ENCODE results near the gene HK3. TPM values are rescaled to one million over a fixed set of nuclear protein-coding genes. Genes with fewer than 3 reads are reported as not detected.

The HK3 gene
- total RNA-seq, 1 donor from 2014 or later = not detected

- H3K4me3 Mint-ChIP-seq (ENCODE audit: unreplicated experiment) = no peak overlapping the region
- DNase-seq (ENCODE audit: low spot score) = no peak
- peaks cover 28% of the 10 kb centered on the region for H3K27me3 Mint-ChIP-seq (ENCODE audit: low read depth)
- H3K4me1 Mint-ChIP-seq (ENCODE audit: low read depth) = no peaks in the 10 kb centered on the region
- H3K9me3 Mint-ChIP-seq (ENCODE audit: low read depth) = no peaks in the 10 kb centered on the region
- H3K36me3 Mint-ChIP-seq (ENCODE audit: low read depth) = no peaks in the 10 kb centered on the region
- no peak for TF ChIP-seq CTCF (IDR thresholded peaks at IDR 0.05)
- no peak overlapping the region for H3K27ac Mint-ChIP-seq (ENCODE audit: unreplicated experiment)
Measured at GRCh38 chr5:176857894-176858273, 41.3 kb downstream of the HK3 start.

- DNase-seq (ENCODE audit: low spot score) = no peak
- Mint-ChIP-seq H3K4me3 (ENCODE audit: unreplicated experiment) (no peak overlapping the region), H3K9me3 (ENCODE audit: low read depth) (no peaks in the 10 kb centered on the region), H3K4me1 (ENCODE audit: low read depth) (no peaks in the 10 kb centered on the region), H3K36me3 (ENCODE audit: low read depth) (no peaks in the 10 kb centered on the region), H3K27ac (ENCODE audit: unreplicated experiment) (no peak overlapping the region), H3K27me3 (ENCODE audit: low read depth) (peaks cover 28% of the 10 kb centered on the region)
- TF ChIP-seq CTCF (IDR thresholded peaks at IDR 0.05) = no peak
Measured at GRCh38 chr5:176857216-176857893, 41.8 kb downstream of the HK3 start.

- Mint-ChIP-seq H3K4me1 (ENCODE audit: low read depth) (no peaks in the 10 kb centered on the region), H3K9me3 (ENCODE audit: low read depth) (no peaks in the 10 kb centered on the region), H3K27me3 (ENCODE audit: low read depth) (peaks cover 28% of the 10 kb centered on the region), H3K27ac (ENCODE audit: unreplicated experiment) (no peak overlapping the region), H3K36me3 (ENCODE audit: low read depth) (no peaks in the 10 kb centered on the region), H3K4me3 (ENCODE audit: unreplicated experiment) (no peak overlapping the region)
- no peak for DNase-seq (ENCODE audit: low spot score)
- TF ChIP-seq CTCF (IDR thresholded peaks at IDR 0.05) = no peak
Measured at GRCh38 chr5:176856746-176857145, 42.4 kb downstream of the HK3 start.

- no peaks in the 10 kb centered on the region for H3K9me3 Mint-ChIP-seq (ENCODE audit: low read depth)
- no peaks in the 10 kb centered on the region for H3K4me1 Mint-ChIP-seq (ENCODE audit: low read depth)
- no peak overlapping the region for H3K4me3 Mint-ChIP-seq (ENCODE audit: unreplicated experiment)
- TF ChIP-seq CTCF (IDR thresholded peaks at IDR 0.05) = no peak
- H3K36me3 Mint-ChIP-seq (ENCODE audit: low read depth) = no peaks in the 10 kb centered on the region
- peaks cover 31% of the 10 kb centered on the region for H3K27me3 Mint-ChIP-seq (ENCODE audit: low read depth)
- no peak for DNase-seq (ENCODE audit: low spot score)
- H3K27ac Mint-ChIP-seq (ENCODE audit: unreplicated experiment) = no peak overlapping the region
Measured at GRCh38 chr5:176855598-176855997, 43.5 kb downstream of the HK3 start.

- Mint-ChIP-seq H3K4me3 (ENCODE audit: unreplicated experiment) (no peak overlapping the region), H3K27me3 (ENCODE audit: low read depth) (peaks cover 35% of the 10 kb centered on the region), H3K27ac (ENCODE audit: unreplicated experiment) (no peak overlapping the region), H3K36me3 (ENCODE audit: low read depth) (no peaks in the 10 kb centered on the region), H3K4me1 (ENCODE audit: low read depth) (no peaks in the 10 kb centered on the region), H3K9me3 (ENCODE audit: low read depth) (no peaks in the 10 kb centered on the region)
- no peak for TF ChIP-seq CTCF (IDR thresholded peaks at IDR 0.05)
- no peak for DNase-seq (ENCODE audit: low spot score)
Measured at GRCh38 chr5:176854164-176854563, 45.0 kb downstream of the HK3 start.

Data from chondrocyte (in vitro differentiated cells).